HG03025 (cell line): ENCODE results near the gene GRIN1.

Experiments used
- ATAC-seq: cut with Tn5 transposase; IDR thresholded peaks from one replicate; pipeline ENCODE4 v1.9.1; 2021; ENCODE audit warnings: mild to moderate bottlenecking, moderate library complexity; ENCODE audit not compliant: unreplicated experiment, low FRiP score

GRIN1 gene

GRCh38 chr9:137161558-137162486 is 22.9 kb downstream of the GRIN1 start:
- ATAC-seq, result no peak

GRCh38 chr9:137162505-137163364 is 23.8 kb downstream of the GRIN1 start:
- no peak for ATAC-seq

- no peak for ATAC-seq
Measured at GRCh38 chr9:137163365-137163715, 24.4 kb downstream of the GRIN1 start.

- ATAC-seq, result no peak
Measured at GRCh38 chr9:137163805-137164204, 24.9 kb downstream of the GRIN1 start.

- no peak for ATAC-seq
Measured at GRCh38 chr9:137164370-137165249, 25.7 kb downstream of the GRIN1 start.

GRCh38 chr9:137165250-137165836 is 26.4 kb downstream of the GRIN1 start:
- no peak for ATAC-seq

GRCh38 chr9:137166380-137167229 is 27.7 kb downstream of the GRIN1 start:
- ATAC-seq, result no peak

GRCh38 chr9:137167277-137167746 is 28.4 kb downstream of the GRIN1 start:
- ATAC-seq, result no peak

GRCh38 chr9:137167747-137168572 is 29.0 kb downstream of the GRIN1 start:
- ATAC-seq, result no peak

GRCh38 chr9:137168573-137168903 is 29.6 kb downstream of the GRIN1 start:
- no peak for ATAC-seq

- ATAC-seq, result no peak
Measured at GRCh38 chr9:137168904-137169856, 30.2 kb downstream of the GRIN1 start.

- no peak for ATAC-seq
Measured at GRCh38 chr9:137169896-137170358, 31.0 kb downstream of the GRIN1 start, which contains the start of gene LRRC26. TSS of gene LRRC26 (minus strand) at chr9:137170051. CDS start at chr9:137169943, 108 bp downstream.

- ATAC-seq, result no peak
Measured at GRCh38 chr9:137170486-137171148, 31.7 kb downstream of the GRIN1 start.

- ATAC-seq, result no peak
Measured at GRCh38 chr9:137171149-137171900, 32.4 kb downstream of the GRIN1 start.

- ATAC-seq, result no peak
Measured at GRCh38 chr9:137172901-137173795, 34.2 kb downstream of the GRIN1 start.
